Measurements from ENCODE around the gene CFL1. TPM values are rescaled to one million over a fixed set of nuclear protein-coding genes. Genes with fewer than 3 reads are reported as not detected.
A peak's percentile ranks its signal among the peaks of the same experiment; 100 is the strongest.
"Not testable (repeated sequence)": the region's sequence is repeated elsewhere in the genome, so short reads cannot be mapped to it uniquely, and the experiment has no call there.

Gene CFL1
- polyA plus RNA-seq, 5 donors = 574 to 838 (median 723) TPM

DNA sequence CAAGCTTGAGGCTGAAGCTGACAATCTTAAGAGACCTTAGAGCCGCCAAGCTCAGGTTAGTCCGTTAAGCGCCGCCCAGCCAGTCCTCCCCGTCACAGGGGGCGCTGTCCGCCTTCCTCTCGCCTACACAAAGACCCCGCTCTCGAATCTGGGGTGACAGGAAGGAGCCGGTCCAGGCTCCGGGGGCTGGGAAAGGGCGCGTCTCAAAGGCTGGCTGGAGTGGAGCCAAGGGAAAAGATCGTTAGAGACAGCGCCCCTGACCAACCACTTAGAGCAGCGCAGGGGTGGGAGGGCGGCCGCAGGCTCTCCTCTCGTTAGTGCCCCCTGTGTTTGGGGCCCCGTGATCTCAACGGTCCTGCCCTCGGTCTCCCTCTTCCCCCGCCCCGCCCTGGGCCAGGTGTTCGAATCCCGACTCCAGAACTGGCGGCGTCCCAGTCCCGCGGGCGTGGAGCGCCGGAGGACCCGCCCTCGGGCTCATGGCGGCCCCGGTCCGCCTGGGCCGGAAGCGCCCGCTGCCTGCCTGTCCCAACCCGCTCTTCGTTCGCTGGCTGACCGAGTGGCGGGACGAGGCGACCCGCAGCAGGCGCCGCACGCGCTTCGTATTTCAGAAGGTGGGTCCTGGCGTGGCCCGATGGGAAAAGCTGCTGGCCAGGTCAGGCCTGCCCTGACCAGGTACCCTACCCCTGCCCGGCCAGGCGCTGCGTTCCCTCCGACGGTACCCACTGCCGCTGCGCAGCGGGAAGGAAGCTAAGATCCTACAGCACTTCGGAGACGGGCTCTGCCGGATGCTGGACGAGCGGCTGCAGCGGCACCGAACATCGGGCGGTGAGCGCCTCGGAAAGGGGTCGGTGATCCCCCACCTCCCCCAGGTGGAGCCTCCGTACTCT, 2.5 kb upstream of the CFL1 start, which contains the start of gene MUS81:
Gene MUS81, plus strand, starts transcription at position 156 of the 887 bp plus-strand sequence. Its CDS starts 321 bp downstream, at position 477.
- peak; percentile 92 to 95 for DNase-seq

GRCh38 chr11:65859812-65860277, 1.9 kb upstream of the CFL1 start:
- no peak for DNase-seq

- peak; percentile 95 to 97 for DNase-seq
Measured at GRCh38 chr11:65859095-65859811, 1.3 kb upstream of the CFL1 start.

GRCh38 chr11:65858681-65859087, 704 bp upstream of the CFL1 start:
- no peak for DNase-seq

GRCh38 chr11:65857500-65857852, 504 bp downstream of the CFL1 start:
- DNase-seq = no peak

GRCh38 chr11:65856689-65857499, 1.1 kb downstream of the CFL1 start:
- DNase-seq = peak; percentile 62 to 76

- no peak for DNase-seq
Measured at GRCh38 chr11:65855927-65856363, 2.0 kb downstream of the CFL1 start.

- no peak for DNase-seq
Measured at GRCh38 chr11:65854852-65855837, 2.8 kb downstream of the CFL1 start.

- no peak for DNase-seq
Measured at GRCh38 chr11:65854161-65854592, 3.8 kb downstream of the CFL1 start.

GRCh38 chr11:65853246-65853979, 4.6 kb downstream of the CFL1 start:
- no peak for DNase-seq

- DNase-seq = no peak
Measured at GRCh38 chr11:65852508-65853245, 5.3 kb downstream of the CFL1 start.

GRCh38 chr11:65851811-65852507, 6.0 kb downstream of the CFL1 start:
- no peak for DNase-seq

GRCh38 chr11:65851083-65851579, 6.8 kb downstream of the CFL1 start:
- no peak for DNase-seq

- DNase-seq = no peak
Measured at GRCh38 chr11:65850217-65851082, 7.5 kb downstream of the CFL1 start.

DNA sequence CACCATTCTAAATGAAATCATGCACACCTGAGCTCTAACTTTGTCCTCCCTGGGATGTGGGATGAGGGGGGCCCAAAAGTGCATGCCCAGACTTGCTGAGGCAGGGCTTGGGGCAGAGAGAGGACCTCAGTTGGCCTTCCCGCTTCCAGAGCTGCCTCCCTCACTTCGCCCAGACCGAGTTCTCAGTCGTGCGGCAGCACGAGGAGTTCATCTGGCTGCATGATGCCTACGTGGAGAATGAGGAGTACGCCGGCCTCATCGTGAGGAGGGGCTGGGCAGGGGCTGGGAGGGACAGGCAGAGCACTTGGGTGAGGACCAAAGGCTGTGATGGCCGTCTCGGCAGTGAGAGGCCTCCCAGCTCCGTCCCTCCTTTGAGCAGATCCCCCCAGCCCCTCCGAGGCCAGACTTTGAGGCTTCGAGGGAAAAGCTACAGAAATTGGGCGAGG, 8.2 kb downstream of the CFL1 start:
- DNase-seq = no peak

DNA sequence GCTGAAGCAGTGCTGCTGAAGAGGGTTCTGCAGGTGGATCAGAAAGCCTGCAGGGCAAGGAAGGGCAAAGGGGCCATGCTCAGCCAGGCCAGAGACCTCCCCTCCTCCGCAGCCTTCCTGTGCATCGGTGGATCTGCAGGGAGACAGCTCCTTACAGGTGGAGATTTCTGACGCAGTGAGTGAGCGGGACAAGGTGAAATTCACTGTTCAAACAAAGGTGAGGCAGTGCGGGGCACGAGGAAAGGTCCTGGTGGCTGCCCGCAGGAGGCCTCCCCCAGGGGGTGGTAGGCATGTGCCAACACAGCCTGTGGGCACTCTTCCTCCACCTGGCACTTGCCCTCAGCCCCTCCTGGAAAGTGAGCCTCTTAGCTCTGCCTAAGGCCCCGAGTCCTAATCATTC, 8.6 kb downstream of the CFL1 start:
- no peak for DNase-seq

- not testable (repeated sequence) for DNase-seq
Measured at GRCh38 chr11:65848693-65849092, 9.3 kb downstream of the CFL1 start.

Data from right lung (tissue), 5 donors.